Activated CD4-positive, alpha-beta T cell treated with anti-CD3 and anti-CD28 coated beads for 4 hours (primary cell): ENCODE results near the gene LMCD1.
"Not testable (repeated sequence)": the region's sequence is repeated elsewhere in the genome, so short reads cannot be mapped to it uniquely, and the experiment has no call there.

ENCODE experiments used
- DNase-seq, 2 donors: peaks; one replicate each; pipeline ENCODE4 v3.0.0-alpha.2; 2020

LMCD1 gene

GRCh38 chr3:8563146-8563545 is 61.5 kb downstream of the LMCD1 start:
- no peak for DNase-seq

GRCh38 chr3:8563597-8563996 is 62.0 kb downstream of the LMCD1 start:
- DNase-seq, result no peak

GRCh38 chr3:8565376-8565775 is 63.8 kb downstream of the LMCD1 start:
- DNase-seq, result no peak

- no peak for DNase-seq
These were observed 66.4 kb downstream of the LMCD1 start for GRCh38 chr3:8567784-8568575.

- DNase-seq, result no peak
These were observed 69.6 kb downstream of the LMCD1 start for GRCh38 chr3:8571256-8571655.

DNA sequence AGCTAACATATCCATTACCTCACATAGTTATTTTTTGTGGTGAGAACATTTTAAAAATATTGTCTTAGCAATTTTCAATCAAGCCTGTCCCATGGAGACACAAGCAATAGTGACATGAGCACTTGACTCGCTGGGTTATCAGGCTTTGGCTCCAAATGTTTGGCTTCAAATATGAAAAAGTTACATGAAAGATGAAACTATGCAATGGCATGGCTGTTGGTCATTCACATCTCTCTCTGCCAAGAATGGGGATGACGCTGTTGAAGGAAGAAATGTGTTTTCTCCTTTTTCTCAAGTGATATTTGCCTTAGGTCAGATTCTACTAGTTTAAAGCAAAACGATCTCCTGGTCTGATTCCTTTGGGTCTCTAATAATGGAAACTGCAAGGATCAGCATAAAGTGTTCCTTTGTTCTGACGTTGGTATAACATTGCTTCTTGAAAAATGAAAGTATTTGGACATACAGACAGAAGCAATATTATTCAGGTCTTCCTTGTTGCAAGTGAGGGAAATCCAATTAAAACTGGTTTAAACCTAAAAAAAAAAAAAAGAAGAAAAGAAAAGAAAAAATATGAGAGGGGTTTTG is 71.8 kb downstream of the LMCD1 start:
- no peak for DNase-seq

DNA sequence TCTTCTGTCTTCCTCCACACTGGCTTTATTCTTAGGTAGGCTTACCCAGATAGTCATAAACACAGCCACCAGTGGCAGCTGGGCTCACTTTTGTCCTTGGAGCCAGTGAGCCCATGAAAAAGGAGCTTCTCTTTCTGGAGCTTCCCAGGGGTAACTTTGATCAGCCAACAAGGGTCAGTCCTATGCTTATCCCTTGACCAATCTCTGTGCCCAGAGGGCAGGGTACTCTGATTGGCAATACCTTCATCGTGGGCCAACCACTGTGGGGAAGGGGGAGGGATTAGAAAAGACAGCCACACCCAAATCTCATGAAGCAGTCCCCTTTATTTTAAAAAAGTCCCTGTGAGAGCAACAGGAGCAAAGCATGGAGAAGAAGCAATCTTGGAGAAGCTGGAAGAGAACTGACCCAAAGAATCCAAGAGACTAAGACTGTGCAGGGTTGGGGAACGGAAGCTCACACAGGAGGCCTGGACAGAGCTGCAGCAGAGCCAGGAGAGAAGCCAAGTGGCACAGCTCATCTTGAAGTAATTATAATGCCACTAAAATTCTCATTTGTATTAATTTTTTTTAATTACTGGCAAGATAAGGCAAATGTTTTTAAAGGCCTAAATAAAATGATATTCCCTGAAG is 72.5 kb downstream of the LMCD1 start:
- DNase-seq, result no peak

GRCh38 chr3:8574670-8575322 is 73.2 kb downstream of the LMCD1 start:
- no peak for DNase-seq

- DNase-seq, result no peak
These were observed 73.9 kb downstream of the LMCD1 start for GRCh38 chr3:8575364-8576104.

DNA sequence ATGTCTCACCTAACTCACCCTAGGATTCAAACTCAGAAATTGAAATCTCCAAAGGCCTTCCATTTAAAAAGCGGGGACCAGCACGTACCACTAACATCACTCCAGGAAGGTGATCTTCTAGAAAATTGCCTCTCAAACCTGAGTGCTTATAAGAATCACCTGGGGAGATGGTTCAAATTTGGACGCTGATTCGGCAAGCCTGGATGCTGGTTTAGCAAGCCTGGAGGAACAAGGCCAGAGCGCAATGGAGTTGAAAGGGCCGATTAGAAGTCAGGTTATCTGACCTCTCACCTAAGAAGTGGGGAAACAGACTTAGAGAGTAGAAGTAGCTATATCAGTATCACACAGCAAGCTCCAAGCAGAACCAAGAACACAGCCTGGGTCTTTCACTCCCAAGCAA is 74.8 kb downstream of the LMCD1 start:
- no peak for DNase-seq

GRCh38 chr3:8576841-8577571 is 75.4 kb downstream of the LMCD1 start:
- no peak for DNase-seq

GRCh38 chr3:8578282-8578681 is 76.7 kb downstream of the LMCD1 start:
- DNase-seq, result no peak

DNA sequence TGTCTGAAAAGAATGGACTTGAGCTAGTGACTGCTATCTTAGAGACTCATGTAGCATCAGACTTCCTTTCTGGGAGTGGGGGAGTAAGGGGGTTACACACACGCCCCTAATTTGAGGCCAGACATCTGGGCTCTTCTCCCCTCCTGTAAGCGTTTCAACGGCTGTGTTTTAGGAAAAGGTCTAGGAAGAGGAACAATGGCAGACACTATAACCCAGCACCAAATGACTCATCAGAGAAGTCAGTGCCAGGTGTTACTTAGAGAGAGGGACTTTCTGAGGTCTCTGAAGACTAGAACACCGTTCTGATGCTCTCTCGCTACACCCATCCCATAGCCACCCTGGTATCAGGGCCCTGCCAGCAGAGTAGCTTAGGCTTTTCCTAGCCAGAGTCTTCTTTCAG is 77.5 kb downstream of the LMCD1 start:
- DNase-seq, result no peak

DNA sequence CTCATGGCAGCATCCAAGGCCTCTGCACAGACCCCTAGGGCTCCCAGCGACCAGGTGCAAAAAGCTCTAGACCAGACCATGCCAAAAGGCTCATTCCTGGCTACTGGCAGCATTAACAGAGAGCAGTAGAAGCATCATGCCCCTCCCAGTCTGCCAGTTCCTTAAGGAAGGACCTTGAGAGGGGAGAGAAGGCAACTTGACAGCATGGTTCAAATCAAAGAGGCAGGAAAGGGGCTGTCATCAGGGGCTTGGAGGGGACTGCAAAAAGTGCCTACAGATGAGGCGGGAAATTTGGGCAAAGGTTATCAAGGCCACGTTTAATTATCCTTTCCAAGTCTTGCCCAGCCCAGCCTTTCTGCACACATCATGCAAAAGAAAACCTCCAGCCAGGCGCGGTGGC is 78.3 kb downstream of the LMCD1 start:
- no peak for DNase-seq

DNA sequence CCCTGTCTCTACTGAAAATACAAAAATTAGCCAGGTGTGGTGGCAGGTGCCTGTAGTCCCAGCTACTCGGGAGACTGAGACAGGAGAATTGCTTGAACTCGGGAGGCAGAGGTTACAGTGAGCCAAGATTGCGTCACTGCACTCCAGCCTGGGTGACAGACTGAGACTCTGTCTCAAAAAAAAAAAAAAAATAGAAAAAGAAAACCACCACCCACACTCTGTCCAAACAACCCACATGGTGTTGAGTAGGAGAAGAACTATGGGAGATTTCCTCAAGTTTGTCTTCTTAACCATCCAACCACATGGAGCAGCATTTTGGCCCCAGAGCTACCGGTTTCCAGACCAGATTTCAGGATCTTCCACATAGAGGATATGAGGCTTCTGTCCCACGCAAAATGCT is 78.8 kb downstream of the LMCD1 start:
- not testable (repeated sequence) for DNase-seq

DNA sequence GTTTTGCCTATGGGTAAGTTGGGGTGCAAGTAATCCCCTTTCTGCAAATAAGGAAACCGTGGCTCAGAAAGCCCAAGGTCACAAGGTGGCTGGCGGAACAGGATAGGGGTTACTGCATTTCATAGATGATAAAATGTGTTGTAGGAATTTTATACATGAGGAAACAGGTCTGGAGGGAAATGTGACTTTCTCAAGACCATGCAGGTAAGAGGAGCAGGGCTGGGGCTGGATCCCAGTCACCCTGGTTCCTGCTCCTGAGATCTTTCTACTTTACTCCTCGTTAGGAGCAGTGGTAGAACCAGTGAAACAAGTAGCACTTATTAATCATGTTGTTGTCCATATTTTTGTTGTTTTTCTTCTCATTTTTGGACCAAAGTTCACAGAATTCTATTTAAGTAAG is 79.8 kb downstream of the LMCD1 start:
- DNase-seq, result no peak

GRCh38 chr3:8581806-8582445 is 80.3 kb downstream of the LMCD1 start:
- no peak for DNase-seq

DNA sequence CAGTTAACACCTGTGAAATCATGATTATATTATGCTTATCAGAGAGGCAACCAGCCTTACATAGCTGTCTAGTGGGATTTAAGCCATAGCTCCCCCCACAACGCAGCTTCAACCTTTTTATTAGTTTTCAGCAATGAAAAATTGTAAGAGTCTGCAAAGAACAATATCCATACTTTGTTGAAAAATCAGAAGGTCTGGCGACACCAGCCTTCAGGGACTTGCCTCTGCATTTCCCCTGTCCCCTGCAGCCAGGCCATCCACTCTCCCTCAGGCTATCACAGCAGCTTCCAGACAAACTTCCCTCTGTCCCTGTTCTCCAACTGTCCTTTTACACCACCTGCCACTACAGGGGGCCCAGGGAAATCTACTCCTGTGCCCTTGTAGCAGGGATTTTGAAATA is 83.0 kb downstream of the LMCD1 start:
- DNase-seq, result no peak

DNA sequence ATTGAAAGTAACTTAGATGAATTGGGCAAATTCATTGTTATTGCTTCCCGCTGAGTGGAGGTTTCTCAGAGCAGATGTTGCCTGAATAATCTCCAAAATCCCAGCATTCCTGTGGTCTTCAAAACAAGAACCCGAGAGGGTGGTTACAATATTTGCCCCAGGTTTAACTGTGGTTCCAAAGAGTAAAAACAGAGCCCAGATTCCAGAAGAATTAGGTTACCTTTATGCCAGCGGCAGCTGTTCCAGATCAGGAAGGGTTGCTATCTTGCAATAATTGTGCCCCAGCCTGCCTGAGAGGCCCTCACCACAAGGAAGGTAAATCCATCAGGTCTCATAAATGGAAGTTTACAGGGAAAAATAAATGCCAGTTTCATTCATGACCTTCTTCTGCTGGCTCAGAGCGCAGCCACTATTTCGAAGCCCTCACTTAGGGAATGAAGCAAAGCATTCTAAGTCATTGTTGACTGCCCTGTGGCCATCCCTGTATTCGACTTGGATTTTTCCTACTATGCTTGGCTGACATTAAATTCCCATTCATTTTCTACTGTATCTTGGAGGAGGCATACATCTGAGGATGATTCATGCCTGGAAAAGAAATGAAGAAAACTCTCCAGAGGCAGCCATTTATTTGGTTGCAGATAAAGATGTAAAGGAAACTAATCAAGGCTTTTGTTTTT is 88.4 kb downstream of the LMCD1 start:
- DNase-seq, result no peak

- no peak for DNase-seq
These were observed 91.6 kb downstream of the LMCD1 start for GRCh38 chr3:8593021-8593827.
